K562 (cell line): ENCODE measurements around the gene VDAC1. TPM values are rescaled to one million over a fixed set of nuclear protein-coding genes. Genes with fewer than 3 reads are reported as not detected.

Experiments used
- ATAC-seq: fragments of 200-7000 bp; cut with Tn5 transposase; 3 replicates; pipeline ENCODE4 v1.9.1; 2020; ENCODE audit warnings: moderate library complexity
- BruUV-seq: library from RNA; stranded (reverse); fragments of 400-500 nt; replicated peaks from 2 replicates; lab custom pipeline; 2021; lab: Mats Ljungman, UMichigan
- CTCF ChIA-PET: fragments of 300-600 bp; formaldehyde crosslinking; extraction: SDS; loops from one replicate; lab custom pipeline; 2021; ENCODE audit warnings: low intra/inter-chr PET ratio; lab: Yijun Ruan, JAX
- POLR2A ChIA-PET: fragments of 300-600, 350-650 bp; sonication (Branson Sonifier 250); formaldehyde crosslinking; extraction: SDS; loops from one replicate; lab custom pipeline; 2021; ENCODE audit warnings: antibody characterized with exemption, inconsistent platforms; lab: Yijun Ruan, JAX
- DNase-seq, 4 experiments: peaks; one replicate each; pipeline versions ENCODE4 v3.0.0 to v3.0.0-alpha.2; 2011 to 2018; ENCODE audit warnings: low spot score in 3 of 4, mixed read lengths in 3 of 4; ENCODE audit errors: extremely low read depth in 1 of 4
- FAIRE-seq: peaks from 2 replicates; lab custom pipeline; 2011; peaks lifted over from hg19 to GRCh38; lab: Jason Lieb, UNC
- H2AFZ ChIP-seq: 2 replicates; pipeline ENCODE4 v1.6.0; 2011; ENCODE audit warnings: low read depth, low read length, control low read depth, inconsistent platforms
- H3K27ac ChIP-seq: fragments of 200-600 bp; 3 replicates; pipeline ENCODE4 v1.8.0; 2011; ENCODE audit warnings: low read depth, mild to moderate bottlenecking, control low read depth, inconsistent platforms, low read length, moderate library complexity, mixed read lengths; ENCODE audit errors: extremely low read depth
- H3K27me3 ChIP-seq, 2 experiments: fragments of 300-600 bp in 1 of 2; 2 replicates in 1 of 2; 3 replicates in 1 of 2; pipeline versions ENCODE4 v1.6.0 to v1.8.0; 2011; ENCODE audit warnings: inconsistent platforms in 2 of 2, low read length in 2 of 2, mild to moderate bottlenecking in 1 of 2, mixed read lengths in 1 of 2, moderate library complexity in 1 of 2; ENCODE audit not compliant: control insufficient read depth in 2 of 2, insufficient read depth in 2 of 2
- H3K36me3 ChIP-seq: fragments of 300-600 bp; 3 replicates; pipeline ENCODE4 v1.8.0; 2011; ENCODE audit warnings: mild to moderate bottlenecking, low read length, inconsistent platforms; ENCODE audit not compliant: control insufficient read depth, insufficient read depth
- H3K4me1 ChIP-seq, 2 experiments: fragments of 200-600 bp in 1 of 2; replicated peaks in 1 of 2; 2 replicates in 1 of 2; 3 replicates in 1 of 2; pipeline versions ENCODE4 v1.5.1 to v1.8.0; 2011; ENCODE audit warnings: inconsistent platforms in 2 of 2, low read length in 2 of 2, mild to moderate bottlenecking in 1 of 2, mixed read lengths in 1 of 2, moderate library complexity in 1 of 2; ENCODE audit not compliant: control insufficient read depth in 2 of 2, insufficient read depth in 2 of 2
- H3K4me2 ChIP-seq: 2 replicates; pipeline ENCODE4 v1.6.1; 2011; ENCODE audit warnings: low read length, control low read depth, inconsistent platforms, mixed read lengths; ENCODE audit not compliant: insufficient read depth
- H3K4me3 ChIP-seq: fragments of 200-600 bp; sonication (generic), shearing (Covaris generic); 2 replicates; pipeline ENCODE4 v1.5.1; 2016; ENCODE audit warnings: control low read depth, inconsistent platforms
- H3K79me2 ChIP-seq: fragments of 200-600 bp; 3 replicates; pipeline ENCODE4 v1.8.0; 2011; ENCODE audit warnings: low read length, inconsistent platforms; ENCODE audit not compliant: control insufficient read depth, insufficient read depth
- H3K9ac ChIP-seq, 2 experiments: 2 replicates each; pipeline versions ENCODE4 v1.6.0 to v1.6.1; 2011; ENCODE audit warnings: low read depth in 2 of 2, low read length in 2 of 2, control low read depth in 1 of 2, inconsistent platforms in 1 of 2, mild to moderate bottlenecking in 1 of 2, mixed read lengths in 1 of 2; ENCODE audit not compliant: insufficient read depth in 1 of 2
- H3K9me1 ChIP-seq: one replicate; pipeline ENCODE4 v1.6.0; 2011; ENCODE audit warnings: inconsistent platforms, mild to moderate bottlenecking, low read length, moderate library complexity; ENCODE audit not compliant: control insufficient read depth, insufficient read depth
- H3K9me3 ChIP-seq: replicated peaks from 2 replicates; pipeline ENCODE4 v1.5.1; 2011; ENCODE audit warnings: low read depth, low read length, inconsistent platforms; ENCODE audit not compliant: control insufficient read depth, insufficient read depth
- H4K20me1 ChIP-seq: replicated peaks from 2 replicates; pipeline ENCODE4 v1.6.1; 2011; ENCODE audit warnings: low read length, inconsistent platforms, mixed read lengths; ENCODE audit not compliant: control insufficient read depth, insufficient read depth
- BRF2 ChIP-seq: IDR thresholded peaks from 3 replicates; pipeline ENCODE4 v1.6.1; 2011; ENCODE audit warnings: borderline replicate concordance, mild to moderate bottlenecking; ENCODE audit not compliant: insufficient read length, insufficient read depth
- E2F3 ChIP-seq: fragments of 250-450 bp; sonication (Bioruptor Pico); IDR thresholded peaks from 2 replicates; pipeline ENCODE4 v1.4.0; 2020; ENCODE audit warnings: mild to moderate bottlenecking
- E2F6 ChIP-seq, 2 experiments: IDR thresholded peaks; 2 replicates each; pipeline ENCODE4 v1.6.1; 2011; ENCODE audit warnings: borderline replicate concordance in 1 of 2, control low read depth in 1 of 2, low read depth in 1 of 2, low read length in 1 of 2, mild to moderate bottlenecking in 1 of 2, mixed read lengths in 1 of 2, moderate library complexity in 1 of 2; ENCODE audit not compliant: insufficient read depth in 1 of 2, insufficient read length in 1 of 2, poor library complexity in 1 of 2, severe bottlenecking in 1 of 2; ENCODE audit errors: extremely low read depth in 1 of 2
- FOXA1 ChIP-seq: fragments of 450-650 bp; IDR thresholded peaks from 2 replicates; pipeline ENCODE4 v1.6.1; 2016; ENCODE audit warnings: mild to moderate bottlenecking, borderline replicate concordance
- POLR2A ChIP-seq: fragments of 450-650 bp; conservative IDR thresholded peaks from 2 replicates; pipeline ENCODE4 v1.6.1; 2016
- SMAD2 ChIP-seq: fragments of 150-350 bp; IDR thresholded peaks from 2 replicates; pipeline ENCODE4 v1.6.1; 2014; ENCODE audit warnings: low read depth, mild to moderate bottlenecking, low read length
- THRAP3 ChIP-seq: fragments of 450-650 bp; IDR thresholded peaks from 2 replicates; pipeline ENCODE4 v1.6.1; 2016; ENCODE audit warnings: mild to moderate bottlenecking, inconsistent platforms, borderline replicate concordance
- ZBTB12 ChIP-seq: fragments of 250-450 bp; sonication (Bioruptor Pico); IDR thresholded peaks from 2 replicates; pipeline ENCODE4 v1.4.0; 2020
- ZEB2 ChIP-seq: fragments of 450-650 bp; IDR thresholded peaks from 2 replicates; pipeline ENCODE4 v1.6.1; 2016
- ZNF121 ChIP-seq: sonication (generic); formaldehyde crosslinking; conservative IDR thresholded peaks from 2 replicates; pipeline ENCODE4 v1.8.0; 2022; ENCODE audit warnings: missing genetic modification reagents
- ZNF175 ChIP-seq: fragments of 200-800 bp; sonication (Bioruptor generic); IDR thresholded peaks from 2 replicates; pipeline ENCODE4 v1.6.1; 2016; ENCODE audit warnings: low read depth, mild to moderate bottlenecking, missing genetic modification characterization, missing compliant biosample characterization
- WGBS: fragments of 100-300 bp; shearing (Covaris generic); methylation state at CpG from one replicate; pipeline ENCODE4 v1.1.6; 2016; ENCODE audit warnings: low coverage, mixed read lengths; ENCODE audit not compliant: insufficient coverage; ENCODE audit errors: missing lambda C conversion rate; 5-methylcytosine and 5-hydroxymethylcytosine counted together
- in situ Hi-C: fragments of 300-500 bp; cut with MboI; formaldehyde crosslinking; loops from 4 replicates; pipeline ENCODE4 v1.15.0; 2018; ENCODE audit warnings: inconsistent platforms, mixed read lengths
- intact Hi-C: fragments of 100-400 bp; cut with micrococcal nuclease; formaldehyde crosslinking; loops from 2 replicates; pipeline ENCODE4 v1.14.2; 2022
- polyA plus RNA-seq, 8 experiments: library from polyadenylated mRNA; depleted of rRNA in 4 of 8; stranded (reverse) in 5 of 8; unstranded in 3 of 8; fragments of >200 nt; fragmentation: Nextera tagmentation in 2 of 8; fragmentation: Illumina TruSeq in 1 of 8; extraction: Ambion mirVana in 2 of 8; extraction: Trizol in 1 of 8; gene quantifications; 2 replicates each; pipeline versions ENCODE4 v1.2.1 to v1.2.3, GENCODE V29; 2011 to 2014; ENCODE audit warnings: inconsistent platforms in 1 of 8, missing spikeins in 1 of 8
- total RNA-seq, 7 experiments: library from RNA; depleted of rRNA in 6 of 7; stranded (reverse); fragments of >200 nt in 6 of 7; fragmentation: Illumina TruSeq in 2 of 7; extraction: Trizol in 2 of 7; gene quantifications; 2 replicates each; pipeline versions ENCODE4 v1.2.1 to v1.2.3, GENCODE V29; 2011 to 2021; ENCODE audit warnings: low replicate concordance in 1 of 7

VDAC1 gene
- total and polyA plus RNA-seq, 9 of the 15 experiments (the other 6 are each of a cell fraction or from before 2014, with no cell fraction given), result 168 to 366 (median 293) TPM

GRCh38 chr5:134000091-134000511 is 4.7 kb downstream of the VDAC1 start:
- in situ Hi-C loops (no loop called here), intact Hi-C loops (no loop called here)
- ATAC-seq (no peak), DNase-seq (no peak), FAIRE-seq (no peak)
- Histone ChIP-seq H3K27me3 (no peaks in the 10 kb centered on the region), H3K4me3 (no peak overlapping the region), H3K79me2 (peaks cover 99% of the 10 kb centered on the region), H3K4me2 (no peak overlapping the region), H3K4me1 (peaks cover 38 to 47% of the 10 kb centered on the region in 2 experiments), H4K20me1 (peaks cover 56% of the 10 kb centered on the region), H3K36me3 (peaks cover 49% of the 10 kb centered on the region), H3K9ac (peak overlapping the region in 1 of 2 experiments; percentile 85; a peak in 2 of 4 replicates), H3K9me1 (peaks cover 19% of the 10 kb centered on the region), H3K9me3 (no peaks in the 10 kb centered on the region), H2AFZ (no peak overlapping the region), H3K27ac (no peak overlapping the region)
- no peak for TF ChIP-seq FOXA1
- peak; percentile 39; the same call in 1 of the 2 replicates for TF ChIP-seq POLR2A
- no peak for TF ChIP-seq ZNF175 (CRISPR knock-in tag)
- 100% methylated on average over 5 of the region's 5 CpGs for WGBS
- no TSS peak for BruUV-seq
- CTCF ChIA-PET, result no interaction called here
- POLR2A ChIA-PET, result interaction anchor here (0.8 to 1.3 kb wide), 5 partner anchors 13 to 46 kb away, joined by 3 to 6 read pairs (median 3); no protein-coding TSS in a partner anchor

GRCh38 chr5:133998807-133999206 is 6.0 kb downstream of the VDAC1 start:
- Histone ChIP-seq H3K4me1 (peaks cover 36 to 41% of the 10 kb centered on the region in 2 experiments), H3K4me2 (no peak overlapping the region), H3K9me3 (no peaks in the 10 kb centered on the region), H4K20me1 (peaks cover 67% of the 10 kb centered on the region), H3K36me3 (peaks cover 62% of the 10 kb centered on the region), H2AFZ (no peak overlapping the region), H3K4me3 (no peak overlapping the region), H3K27ac (no peak overlapping the region), H3K79me2 (peaks cover 100% of the 10 kb centered on the region), H3K27me3 (no peaks in the 10 kb centered on the region), H3K9ac (peak overlapping the region in 1 of 2 experiments; percentile 51; a peak in 1 of 4 replicates), H3K9me1 (peaks cover 20% of the 10 kb centered on the region)
- no TSS peak for BruUV-seq
- WGBS, result 94% methylated on average over 7 of the region's 7 CpGs
- ChIA-PET CTCF (no interaction called here), POLR2A (interaction anchor here (1.0 to 1.9 kb wide), 3 partner anchors 15 to 33 kb away, joined by 4 to 5 read pairs (median 5); no protein-coding TSS in a partner anchor)
- intact Hi-C loops, result no loop called here
- in situ Hi-C loops, result no loop called here
- TF ChIP-seq ZNF121 (peak; percentile 41; the same call in 1 of the 2 replicates), ZEB2 (no peak), ZBTB12 (no peak), E2F6 (IDR thresholded peaks at IDR 0.05; ENCODE audit: borderline replicate concordance in 1 of 2, extremely low read depth in 1 of 2, insufficient read depth in 1 of 2, insufficient read length in 1 of 2, low read depth in 1 of 2, low read length in 1 of 2, poor library complexity in 1 of 2, severe bottlenecking in 1 of 2) (no peak), E2F3 (no peak), BRF2 (no peak), THRAP3 (no peak), SMAD2 (no peak)
- DNase-seq (no peak), FAIRE-seq (no peak), ATAC-seq (no peak)
